A549 treated with DMSO at 1 μM for 4 hours (cell line): ENCODE measurements around the gene C16orf78. TPM values are rescaled to one million over a fixed set of nuclear protein-coding genes. Genes with fewer than 3 reads are reported as not detected.

ENCODE experiments used
- total RNA-seq: library from RNA; stranded (reverse); fragments of 200-300 nt; extraction: Qiagen RNA extraction; gene quantifications from 5 replicates; pipeline ENCODE4 v1.2.3, GENCODE V29; 2022; ENCODE audit warnings: low read depth

C16orf78 gene
- not detected in 5 replicates for total RNA-seq

GRCh38 chr16:49373504-49373903, at the start of gene C16orf78:
C16orf78 (plus strand) TSS chr16:49373804; CDS start chr16:49373940, 136 bp downstream.

Other genes starting within 250 kb of the C16orf78 start
- 0.06 to 0.24 TPM (median 0.08 TPM) in 4 of 5 replicates, not detected in the other for gene CBLN1, start 92.0 kb upstream of the C16orf78 start, total RNA-seq